Suppressor macrophage treated with lipopolysaccharide for 1 hour (primary cell): ENCODE data around the gene TLL2.
A peak's percentile ranks its signal among the peaks of the same experiment; 100 is the strongest.

Experiments used
- DNase-seq, 3 donors: peaks; one replicate each; pipeline ENCODE4 v3.0.0-alpha.2; 2020 to 2022

TLL2 gene

GRCh38 chr10:96352582-96352981 lies 161.1 kb downstream of the TLL2 start:
- DNase-seq, result no peak

GRCh38 chr10:96352027-96352426 lies 161.7 kb downstream of the TLL2 start:
- DNase-seq, result no peak

GRCh38 chr10:96346295-96346694 lies 167.4 kb downstream of the TLL2 start:
- no peak for DNase-seq

GRCh38 chr10:96345222-96345621 lies 168.5 kb downstream of the TLL2 start:
- no peak for DNase-seq

- DNase-seq, result no peak
Measured at GRCh38 chr10:96344178-96344577, 169.5 kb downstream of the TLL2 start.

GRCh38 chr10:96342402-96342801 lies 171.3 kb downstream of the TLL2 start:
- no peak for DNase-seq

DNA sequence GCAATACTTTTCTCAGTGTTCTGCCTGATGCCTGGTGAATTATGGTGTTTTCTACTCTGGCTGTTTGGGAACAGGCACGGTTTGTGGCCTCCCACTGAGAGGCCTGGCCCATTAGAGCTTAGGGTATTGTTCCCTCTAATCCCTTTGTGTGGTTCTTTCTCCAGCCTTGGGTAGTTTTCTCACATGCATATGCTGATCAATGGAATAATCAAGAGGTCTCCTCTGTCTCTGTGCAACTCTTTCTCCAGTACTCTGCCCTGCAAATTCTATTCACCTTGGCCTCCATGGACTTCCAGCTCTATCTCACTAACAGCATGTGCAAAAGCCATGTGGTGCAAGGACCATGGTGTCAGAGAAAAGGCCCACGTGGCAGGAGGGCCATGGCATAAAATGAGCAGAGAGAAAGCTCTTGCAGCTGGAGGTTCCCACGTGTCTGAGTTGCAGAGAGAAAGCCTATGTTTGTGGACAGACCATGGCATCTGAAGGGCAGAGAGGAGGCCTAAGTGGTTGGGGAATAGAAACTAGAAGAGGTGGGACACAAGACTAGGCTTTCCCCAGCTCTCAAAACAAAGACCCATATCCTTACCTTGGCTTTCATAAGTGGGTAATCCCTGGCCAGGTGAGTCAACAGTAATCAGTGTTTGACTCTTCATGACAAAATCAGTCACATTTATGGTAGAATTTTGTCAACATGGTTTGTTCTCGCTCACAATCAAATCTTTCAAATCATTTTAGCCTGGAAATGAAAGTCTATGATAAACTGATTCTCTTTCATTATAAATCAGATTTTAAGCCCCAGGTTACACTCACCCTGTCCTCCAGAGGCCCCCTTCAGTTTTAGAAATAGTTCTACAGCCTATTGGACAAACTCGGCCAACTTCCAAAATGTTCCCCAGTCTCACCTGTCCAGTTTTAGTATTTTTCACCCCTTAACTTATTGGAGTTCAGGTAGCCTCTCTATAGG lies 172.2 kb downstream of the TLL2 start:
- no peak for DNase-seq

DNA sequence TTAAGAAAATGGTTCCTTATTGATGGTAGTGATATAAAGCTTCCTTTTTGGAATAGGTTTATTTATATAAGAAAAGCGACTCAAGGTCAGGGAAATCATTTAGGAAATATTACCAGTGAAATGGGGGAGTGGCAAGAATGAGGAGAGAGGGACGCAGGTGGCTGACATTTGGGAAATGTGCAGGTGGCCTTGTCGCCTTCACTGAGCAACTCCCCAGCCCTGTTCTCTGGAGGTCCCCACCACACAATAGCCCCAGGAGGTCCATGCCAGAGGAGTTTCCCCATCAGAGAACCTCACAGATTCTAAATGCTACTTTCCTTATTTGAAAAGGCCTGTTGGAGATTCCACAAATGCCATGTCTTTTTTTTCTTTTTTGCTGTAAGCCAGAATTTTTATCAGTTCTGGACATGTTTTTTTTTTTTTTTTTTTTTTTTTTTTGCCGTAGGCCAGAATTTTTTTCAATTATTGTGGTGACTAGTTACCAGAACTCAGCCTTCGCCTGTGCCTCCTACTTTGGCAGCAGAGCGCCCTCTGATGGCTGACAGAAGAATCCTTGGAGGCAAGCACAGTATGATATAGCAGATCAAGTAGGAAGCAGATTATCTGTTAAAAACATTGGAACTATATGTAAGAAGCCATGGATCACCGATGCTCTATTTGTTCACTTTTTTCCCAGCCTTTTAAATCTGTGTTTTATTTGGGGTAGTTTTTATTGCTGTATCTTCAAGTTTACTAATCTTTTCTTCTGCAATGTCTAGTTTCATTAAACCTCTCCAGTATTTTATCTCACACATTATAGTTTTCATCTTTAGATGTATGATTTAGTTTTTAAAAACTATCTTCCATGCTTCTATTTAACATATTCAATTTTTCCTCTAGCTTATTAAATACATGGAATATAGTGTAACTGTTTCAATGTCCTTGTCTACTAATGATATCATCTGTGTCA lies 173.5 kb downstream of the TLL2 start:
- DNase-seq, result peak; percentile 68 to 82 (median 80)

GRCh38 chr10:96339383-96339782 lies 174.3 kb downstream of the TLL2 start:
- no peak for DNase-seq

GRCh38 chr10:96338279-96338925 lies 175.3 kb downstream of the TLL2 start:
- DNase-seq, result no peak

DNA sequence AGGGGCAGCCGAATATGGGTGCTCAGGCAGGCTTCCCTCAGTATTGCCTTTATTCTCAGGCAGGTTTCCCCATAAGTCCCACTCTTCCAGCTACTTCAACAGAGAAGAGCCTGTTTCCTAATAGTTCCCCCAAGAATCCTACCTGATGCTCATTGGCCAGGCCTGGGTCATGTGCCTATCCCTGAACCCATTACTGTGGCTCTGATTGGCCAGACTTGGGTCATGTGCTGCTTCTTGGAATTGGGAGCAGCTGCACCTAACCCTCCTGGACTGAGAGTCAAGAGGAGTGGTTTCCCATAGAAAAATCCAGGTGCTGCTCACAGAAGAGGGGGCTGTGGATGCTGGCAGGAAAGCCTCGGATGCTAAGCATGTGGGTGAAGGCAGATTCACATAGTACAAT lies 176.6 kb downstream of the TLL2 start:
- no peak for DNase-seq

GRCh38 chr10:96334616-96335526 lies 178.9 kb downstream of the TLL2 start:
- peak; percentile 45 to 63 (median 59) for DNase-seq

GRCh38 chr10:96333101-96333500 lies 180.6 kb downstream of the TLL2 start:
- DNase-seq, result no peak

- no peak for DNase-seq
Measured at GRCh38 chr10:96327462-96327861, 186.3 kb downstream of the TLL2 start.

DNA sequence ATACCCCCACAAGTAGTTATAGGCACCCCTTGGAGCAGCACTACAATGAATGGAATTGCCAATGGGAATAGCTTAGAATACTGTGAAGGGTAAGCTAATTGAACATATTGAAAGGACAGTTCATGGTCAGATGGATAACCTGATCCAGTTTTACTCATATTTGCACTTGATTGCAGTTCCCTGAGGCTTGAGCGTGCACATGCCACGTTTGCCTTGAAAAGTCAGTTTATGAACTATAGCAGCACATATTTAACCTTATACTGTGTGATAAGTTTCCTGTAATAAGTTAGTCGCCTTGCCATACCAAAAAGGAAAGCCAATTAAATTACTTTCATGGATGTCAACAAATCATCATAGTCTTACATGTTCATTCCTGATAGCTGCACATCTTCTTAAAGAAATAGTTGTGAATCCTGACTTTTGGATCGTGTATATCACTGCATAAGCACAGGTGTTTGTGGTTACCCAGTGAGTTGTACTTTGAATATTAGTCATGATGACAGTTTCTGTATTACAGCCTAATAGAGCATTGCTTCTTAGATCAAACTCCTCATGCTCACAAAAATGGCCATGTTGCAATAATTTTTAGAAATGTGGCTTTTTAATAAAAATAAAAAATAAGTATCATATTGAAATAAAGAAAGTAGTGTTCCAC lies 187.9 kb downstream of the TLL2 start:
- no peak for DNase-seq

GRCh38 chr10:96324447-96324846 lies 189.3 kb downstream of the TLL2 start:
- DNase-seq, result no peak

GRCh38 chr10:96322275-96322674 lies 191.5 kb downstream of the TLL2 start:
- no peak for DNase-seq

DNA sequence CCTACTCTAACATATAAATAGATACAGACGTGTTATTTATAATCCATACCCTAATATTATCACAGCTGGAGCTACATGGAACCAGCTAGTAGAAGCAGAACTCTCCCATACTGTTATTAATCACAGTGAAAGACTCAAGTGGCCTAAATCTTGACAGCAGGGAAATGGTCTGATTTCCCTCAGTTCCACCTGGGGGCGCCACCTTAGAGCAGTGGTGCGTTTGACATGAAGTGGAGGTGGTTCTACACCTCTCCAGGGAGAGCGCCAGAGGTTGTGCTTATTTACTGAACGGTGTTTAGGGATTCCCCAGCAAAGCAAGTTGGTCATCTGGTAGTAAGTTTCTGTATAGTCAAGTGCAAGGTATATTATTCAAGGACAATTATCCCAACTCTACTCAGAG lies 191.9 kb downstream of the TLL2 start:
- DNase-seq, result no peak

DNA sequence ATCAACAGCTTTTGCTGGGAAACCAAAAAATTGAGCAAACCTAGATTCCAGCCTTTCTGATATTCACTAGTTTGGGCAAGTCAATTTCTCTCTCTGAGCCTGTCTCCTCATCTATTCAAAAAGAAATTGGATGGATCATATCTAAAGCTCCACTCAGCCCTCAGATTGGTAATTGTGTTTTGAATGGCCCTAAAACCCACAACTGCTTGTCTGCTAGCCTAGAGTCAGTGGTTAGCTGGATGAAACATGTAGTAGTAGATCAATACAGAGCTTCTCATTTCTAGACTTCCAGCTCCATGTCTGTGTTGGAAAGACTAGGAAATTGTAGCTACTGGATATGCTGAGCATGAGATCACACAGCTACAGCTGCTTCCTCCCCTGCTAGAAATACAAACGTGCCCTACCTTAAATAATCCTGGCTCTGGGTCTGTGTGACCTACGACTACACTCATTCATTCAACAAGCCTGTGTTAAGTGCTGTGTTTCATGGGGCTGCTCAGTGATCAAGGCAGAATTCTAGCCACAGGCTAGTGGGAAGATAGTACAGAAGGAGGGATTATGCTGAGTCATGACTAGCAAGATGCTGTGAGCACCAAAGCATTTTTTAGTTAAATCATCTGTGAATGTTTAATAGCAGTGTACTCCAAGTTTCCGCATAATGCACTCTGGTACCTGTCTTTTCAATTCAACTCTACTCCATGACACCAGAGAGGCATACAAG lies 193.8 kb downstream of the TLL2 start:
- DNase-seq, result no peak

GRCh38 chr10:96317067-96317833 lies 196.5 kb downstream of the TLL2 start:
- DNase-seq, result no peak
